Chondrocyte (in vitro differentiated cells): ENCODE data around the gene GOLGA1. TPM values are rescaled to one million over a fixed set of nuclear protein-coding genes. Genes with fewer than 3 reads are reported as not detected.
A peak's percentile ranks its signal among the peaks of the same experiment; 100 is the strongest.
"Not testable (repeated sequence)": the region's sequence is repeated elsewhere in the genome, so short reads cannot be mapped to it uniquely, and the experiment has no call there.

Source experiments
- DNase-seq: peaks from one replicate; pipeline ENCODE4 v3.0.0; 2021; ENCODE audit warnings: mixed read lengths, low spot score
- H3K27ac Mint-ChIP-seq: one replicate; pipeline ENCODE4 v1.8.0; 2021; ENCODE audit warnings: mild to moderate bottlenecking, moderate library complexity, mixed read lengths; ENCODE audit not compliant: unreplicated experiment
- H3K27me3 Mint-ChIP-seq: 2 replicates; pipeline ENCODE4 v1.8.0; 2021; ENCODE audit warnings: low read depth, mixed read lengths
- H3K36me3 Mint-ChIP-seq: 2 replicates; pipeline ENCODE4 v1.8.0; 2021; ENCODE audit warnings: low read depth, mixed read lengths
- H3K4me1 Mint-ChIP-seq: 2 replicates; pipeline ENCODE4 v1.8.0; 2021; ENCODE audit warnings: low read depth, mild to moderate bottlenecking, mixed read lengths
- H3K4me3 Mint-ChIP-seq: one replicate; pipeline ENCODE4 v1.8.0; 2021; ENCODE audit warnings: mild to moderate bottlenecking, moderate library complexity, mixed read lengths; ENCODE audit not compliant: unreplicated experiment
- H3K9me3 Mint-ChIP-seq: 2 replicates; pipeline ENCODE4 v1.8.0; 2021; ENCODE audit warnings: low read depth, mixed read lengths
- CTCF ChIP-seq: fragments of 200-600 bp; sonication (generic); IDR thresholded peaks from 2 replicates; pipeline ENCODE4 v1.5.0; 2021; ENCODE audit warnings: antibody characterized with exemption, mild to moderate bottlenecking, moderate library complexity
- total RNA-seq: library from RNA; stranded (reverse); gene quantifications from 3 replicates; pipeline ENCODE4 v1.2.1, GENCODE V29; 2021

The GOLGA1 gene
- total RNA-seq, 1 donor from 2014 or later, result 25.0 TPM

DNA sequence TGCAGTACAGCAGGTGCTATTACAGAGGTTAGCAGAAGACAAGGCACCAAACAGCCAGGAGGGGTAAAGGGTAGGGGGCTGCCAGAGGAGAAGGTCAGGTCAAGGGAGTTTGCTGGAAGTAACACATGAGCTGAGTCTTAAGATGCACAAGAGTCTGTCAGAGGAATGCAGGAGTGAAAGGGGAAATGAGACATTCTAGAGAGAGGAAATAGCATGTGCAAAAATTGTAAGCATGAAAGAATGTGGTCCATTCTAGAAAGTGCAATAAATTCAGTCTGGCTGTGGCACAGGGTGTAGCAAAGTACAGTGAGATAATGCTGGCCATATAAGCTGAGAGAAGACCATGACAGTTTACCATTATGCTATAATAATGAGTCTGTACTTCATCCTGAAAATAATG lies 6.6 kb downstream of the GOLGA1 start:
- Mint-ChIP-seq H3K9me3 (no peaks in the 10 kb centered on the region), H3K4me1 (peaks cover 11% of the 10 kb centered on the region), H3K4me3 (no peak overlapping the region), H3K27me3 (no peaks in the 10 kb centered on the region), H3K36me3 (peaks cover 16% of the 10 kb centered on the region), H3K27ac (peak overlapping the region; percentile 33)
- no peak for DNase-seq
- no peak for TF ChIP-seq CTCF

DNA sequence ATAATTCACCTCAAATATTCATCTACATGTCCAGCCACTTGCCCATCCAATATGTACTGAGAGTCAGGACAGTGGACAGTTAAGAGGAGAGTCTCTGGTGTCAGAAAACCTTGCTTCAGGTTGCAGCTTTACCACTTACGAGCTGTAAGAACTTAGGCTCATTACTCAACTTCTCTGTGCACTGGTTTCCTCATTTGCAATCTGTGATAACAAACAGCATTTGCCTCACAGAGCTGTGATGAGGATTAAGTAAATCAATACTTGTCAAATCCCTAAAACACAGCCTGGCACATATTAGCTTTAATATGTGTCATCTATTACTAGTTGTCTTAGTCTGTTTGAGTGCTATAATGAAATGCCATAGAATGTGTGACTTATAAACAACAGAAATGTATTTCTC lies 8.6 kb downstream of the GOLGA1 start:
- H3K36me3 Mint-ChIP-seq, result peaks cover 21% of the 10 kb centered on the region
- H3K9me3 Mint-ChIP-seq, result no peaks in the 10 kb centered on the region
- H3K27me3 Mint-ChIP-seq, result no peaks in the 10 kb centered on the region
- no peak overlapping the region for H3K27ac Mint-ChIP-seq
- DNase-seq, result no peak
- peaks cover 8% of the 10 kb centered on the region for H3K4me1 Mint-ChIP-seq
- TF ChIP-seq CTCF, result no peak
- H3K4me3 Mint-ChIP-seq, result no peak overlapping the region

GRCh38 chr9:124929464-124929863 lies 11.4 kb downstream of the GOLGA1 start:
- Mint-ChIP-seq H3K36me3 (peaks cover 27% of the 10 kb centered on the region), H3K27me3 (no peaks in the 10 kb centered on the region), H3K27ac (no peak overlapping the region), H3K9me3 (no peaks in the 10 kb centered on the region), H3K4me1 (peaks cover 5% of the 10 kb centered on the region), H3K4me3 (no peak overlapping the region)
- no peak for DNase-seq
- no peak for TF ChIP-seq CTCF

DNA sequence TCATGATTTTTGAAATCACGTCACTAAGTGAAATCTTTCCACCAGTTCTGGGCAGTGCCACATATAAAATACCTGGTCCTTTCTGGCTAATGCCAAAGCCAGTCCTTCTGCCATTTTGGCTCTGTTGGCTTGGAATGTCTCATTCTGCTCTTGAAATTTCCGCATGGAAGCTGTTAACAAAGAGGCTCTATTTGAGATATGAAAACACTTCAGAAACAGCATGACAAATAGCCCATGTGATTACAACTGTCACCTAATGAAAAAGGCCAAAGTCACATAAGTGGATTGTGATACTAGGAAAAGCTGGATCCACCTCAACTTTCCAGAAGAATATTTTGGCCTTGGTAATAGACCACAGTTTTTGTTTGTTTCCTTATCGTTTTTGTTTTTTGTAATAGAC lies 12.8 kb downstream of the GOLGA1 start:
- no peaks in the 10 kb centered on the region for H3K4me1 Mint-ChIP-seq
- H3K27me3 Mint-ChIP-seq, result no peaks in the 10 kb centered on the region
- no peak overlapping the region for H3K4me3 Mint-ChIP-seq
- peaks cover 20% of the 10 kb centered on the region for H3K36me3 Mint-ChIP-seq
- no peak for DNase-seq
- no peak for TF ChIP-seq CTCF
- H3K27ac Mint-ChIP-seq, result no peak overlapping the region
- H3K9me3 Mint-ChIP-seq, result no peaks in the 10 kb centered on the region

GRCh38 chr9:124920394-124920793 lies 20.5 kb downstream of the GOLGA1 start:
- H3K27ac Mint-ChIP-seq, H3K4me1 Mint-ChIP-seq, H3K9me3 Mint-ChIP-seq, H3K27me3 Mint-ChIP-seq, DNase-seq, H3K4me3 Mint-ChIP-seq: not testable (repeated sequence)
- H3K36me3 Mint-ChIP-seq, result peaks cover 17% of the 10 kb centered on the region

DNA sequence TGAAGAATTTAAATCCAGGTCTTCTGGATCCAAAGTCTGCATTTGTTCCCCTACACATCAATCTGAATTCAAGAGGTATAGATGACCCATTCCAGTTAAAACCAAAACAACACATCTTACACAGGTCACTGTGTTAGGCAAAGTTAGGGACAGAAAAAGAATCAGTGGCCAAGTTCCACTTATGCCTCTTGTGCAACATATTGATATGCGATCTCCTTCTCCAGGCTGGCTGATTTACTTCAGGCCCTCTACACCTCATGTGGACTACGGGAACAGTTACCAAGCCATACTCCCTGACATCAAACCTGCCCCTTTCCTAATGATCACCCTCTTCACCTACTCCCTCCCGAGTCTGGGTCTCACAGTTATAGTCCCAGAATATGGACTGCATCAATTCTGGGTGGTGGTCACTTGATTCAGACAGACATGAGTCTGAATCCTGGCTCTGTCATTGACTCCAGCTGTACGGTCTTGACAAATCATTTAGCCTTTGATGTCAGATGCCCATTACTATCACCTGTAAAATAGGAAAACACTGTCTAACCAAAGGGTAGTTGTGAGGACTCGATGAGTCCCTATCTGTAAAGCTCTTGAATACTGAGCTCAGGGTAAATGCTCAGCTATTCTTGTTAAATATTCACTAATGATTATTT lies 26.0 kb downstream of the GOLGA1 start:
- peaks cover 29% of the 10 kb centered on the region for H3K36me3 Mint-ChIP-seq
- H3K27me3 Mint-ChIP-seq, result no peaks in the 10 kb centered on the region
- no peak overlapping the region for H3K4me3 Mint-ChIP-seq
- DNase-seq, result no peak
- no peak overlapping the region for H3K27ac Mint-ChIP-seq
- peaks cover 3% of the 10 kb centered on the region for H3K4me1 Mint-ChIP-seq
- H3K9me3 Mint-ChIP-seq, result no peaks in the 10 kb centered on the region
- no peak for TF ChIP-seq CTCF
